Measurements from ENCODE around the gene MFSD11.
A peak's percentile ranks its signal among the peaks of the same experiment; 100 is the strongest.

Gene MFSD11

DNA sequence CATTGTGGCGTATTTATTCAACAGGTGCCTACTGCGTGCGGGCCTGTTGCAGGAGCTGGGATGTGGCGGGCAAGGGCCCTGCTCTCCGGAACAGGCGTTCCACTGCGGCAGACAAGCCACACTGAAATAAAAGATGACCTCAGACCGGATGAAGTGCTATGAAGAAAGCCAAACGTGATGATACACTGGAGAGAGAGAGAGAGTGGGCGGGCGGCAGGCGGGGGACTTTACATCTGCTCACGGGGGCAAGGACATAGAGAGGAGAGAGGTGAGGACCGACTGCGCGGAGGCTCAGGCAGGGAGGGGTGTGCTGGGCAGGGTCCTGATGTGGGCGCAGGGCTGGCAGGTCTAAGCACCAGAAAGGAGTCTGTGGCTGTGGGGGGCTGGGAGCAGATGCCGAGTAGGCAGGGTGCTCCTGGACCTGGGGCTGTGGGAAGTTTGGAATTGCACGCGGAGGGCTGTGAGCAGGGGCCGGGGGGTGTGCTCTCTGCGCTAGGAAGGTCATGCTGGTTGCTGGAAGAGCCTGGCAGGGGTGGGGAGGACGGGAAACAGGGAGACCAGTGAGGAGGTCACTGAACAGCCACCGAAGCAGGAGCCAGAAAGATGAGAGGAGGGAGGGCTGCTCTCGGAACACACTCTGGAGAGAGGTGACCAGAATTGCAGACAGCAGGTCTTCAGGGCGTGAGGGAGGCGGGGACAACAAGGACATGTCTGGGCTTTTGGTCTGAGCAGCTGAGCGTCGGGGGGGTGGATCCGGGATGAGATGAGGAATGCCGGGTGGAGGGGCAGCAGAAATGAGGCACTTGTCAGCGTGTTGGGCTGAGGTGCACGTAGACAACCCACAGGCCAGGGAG, 37.1 kb upstream of the MFSD11 start:
- CTCF ChIA-PET = interaction anchor here (0.9 to 3.8 kb wide), 7 partner anchors 8 to 237 kb away, joined by 3 to 30 read pairs (median 4); no protein-coding TSS in a partner anchor
- TF ChIP-seq, protein P1, sequence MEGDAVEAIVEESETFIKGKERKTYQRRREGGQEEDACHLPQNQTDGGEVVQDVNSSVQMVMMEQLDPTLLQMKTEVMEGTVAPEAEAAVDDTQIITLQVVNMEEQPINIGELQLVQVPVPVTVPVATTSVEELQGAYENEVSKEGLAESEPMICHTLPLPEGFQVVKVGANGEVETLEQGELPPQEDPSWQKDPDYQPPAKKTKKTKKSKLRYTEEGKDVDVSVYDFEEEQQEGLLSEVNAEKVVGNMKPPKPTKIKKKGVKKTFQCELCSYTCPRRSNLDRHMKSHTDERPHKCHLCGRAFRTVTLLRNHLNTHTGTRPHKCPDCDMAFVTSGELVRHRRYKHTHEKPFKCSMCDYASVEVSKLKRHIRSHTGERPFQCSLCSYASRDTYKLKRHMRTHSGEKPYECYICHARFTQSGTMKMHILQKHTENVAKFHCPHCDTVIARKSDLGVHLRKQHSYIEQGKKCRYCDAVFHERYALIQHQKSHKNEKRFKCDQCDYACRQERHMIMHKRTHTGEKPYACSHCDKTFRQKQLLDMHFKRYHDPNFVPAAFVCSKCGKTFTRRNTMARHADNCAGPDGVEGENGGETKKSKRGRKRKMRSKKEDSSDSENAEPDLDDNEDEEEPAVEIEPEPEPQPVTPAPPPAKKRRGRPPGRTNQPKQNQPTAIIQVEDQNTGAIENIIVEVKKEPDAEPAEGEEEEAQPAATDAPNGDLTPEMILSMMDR (IDR thresholded peaks at IDR 0.05; ENCODE audit: insufficient read depth, low read length, missing control alignments) = no peak
- POLR2A ChIA-PET = interaction anchor here (1.9 kb wide), 1 partner anchor 9 kb away, joined by 8 read pairs; no protein-coding TSS in a partner anchor
- peak overlapping the region; percentile 46 for H3K4me3 ChIP-seq (ENCODE audit: low read depth, low read length)
- peak; percentile 56 for DNase-seq (ENCODE audit: low read depth, low spot score)

DNA sequence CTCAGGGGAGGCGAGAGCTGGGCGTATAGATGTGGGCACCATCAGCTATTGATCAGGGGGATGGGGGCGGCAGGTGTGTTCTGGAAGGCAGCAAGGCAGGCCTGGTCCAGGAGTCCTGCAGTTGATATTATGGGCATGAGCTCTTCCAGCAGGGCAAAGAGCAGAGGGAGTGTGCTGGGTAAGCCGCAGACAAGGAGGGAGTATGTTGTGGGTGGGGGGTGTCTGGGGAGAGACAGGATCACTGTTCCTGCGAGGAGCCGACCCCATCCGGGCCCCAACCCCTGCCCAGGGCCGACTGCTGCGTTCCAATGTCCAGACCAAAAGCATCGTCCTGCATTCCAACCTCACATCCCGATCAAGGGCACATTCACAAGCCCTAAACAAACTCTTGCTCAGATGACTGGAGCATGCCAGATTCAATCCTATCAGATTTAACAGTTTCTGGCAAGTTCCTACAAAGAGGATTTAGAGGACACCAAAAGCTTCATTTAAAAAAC, 36.4 kb upstream of the MFSD11 start:
- TF ChIP-seq, protein P1 (IDR thresholded peaks at IDR 0.05; ENCODE audit: insufficient read depth, low read length, missing control alignments) = no peak
- H3K4me3 ChIP-seq (ENCODE audit: low read depth, low read length) = peak overlapping the region; percentile 46; the same call in 1 of the 2 replicates
- ChIA-PET CTCF (interaction anchor here (0.9 to 3.8 kb wide), 7 partner anchors 9 to 237 kb away, joined by 3 to 30 read pairs (median 4); no protein-coding TSS in a partner anchor), POLR2A (interaction anchor here (1.9 kb wide), 1 partner anchor 8 kb away, joined by 8 read pairs; no protein-coding TSS in a partner anchor)
- DNase-seq (ENCODE audit: low read depth, low spot score) = no peak

DNA sequence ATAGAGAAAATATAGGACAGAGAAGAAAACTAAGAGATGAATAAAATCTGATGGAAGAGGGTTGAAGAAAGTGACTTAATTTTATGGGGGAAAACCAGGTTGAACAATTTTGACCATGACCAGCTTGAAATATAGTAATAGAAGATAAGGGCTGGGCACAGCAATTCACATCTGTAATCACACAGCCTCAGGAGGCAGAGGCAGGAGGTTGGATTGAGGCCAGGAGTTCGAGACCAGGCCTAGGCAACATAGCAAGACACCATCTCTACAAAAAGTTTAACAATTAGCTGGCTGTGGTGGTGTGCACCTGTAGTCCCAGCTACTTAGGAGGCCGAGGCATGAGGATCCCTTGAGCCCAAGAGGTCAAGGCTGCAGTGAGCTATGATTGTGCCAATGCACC, 35.8 kb upstream of the MFSD11 start:
- DNase-seq (ENCODE audit: low read depth, low spot score) = no peak
- ChIA-PET CTCF (interaction anchor here (0.9 to 3.8 kb wide), 7 partner anchors 9 to 238 kb away, joined by 3 to 30 read pairs (median 4); no protein-coding TSS in a partner anchor), POLR2A (interaction anchor here (1.9 kb wide), 1 partner anchor 8 kb away, joined by 8 read pairs; no protein-coding TSS in a partner anchor)
- TF ChIP-seq, protein P1 (IDR thresholded peaks at IDR 0.05; ENCODE audit: insufficient read depth, low read length, missing control alignments) = no peak
- H3K4me3 ChIP-seq (ENCODE audit: low read depth, low read length) = no peak overlapping the region

DNA sequence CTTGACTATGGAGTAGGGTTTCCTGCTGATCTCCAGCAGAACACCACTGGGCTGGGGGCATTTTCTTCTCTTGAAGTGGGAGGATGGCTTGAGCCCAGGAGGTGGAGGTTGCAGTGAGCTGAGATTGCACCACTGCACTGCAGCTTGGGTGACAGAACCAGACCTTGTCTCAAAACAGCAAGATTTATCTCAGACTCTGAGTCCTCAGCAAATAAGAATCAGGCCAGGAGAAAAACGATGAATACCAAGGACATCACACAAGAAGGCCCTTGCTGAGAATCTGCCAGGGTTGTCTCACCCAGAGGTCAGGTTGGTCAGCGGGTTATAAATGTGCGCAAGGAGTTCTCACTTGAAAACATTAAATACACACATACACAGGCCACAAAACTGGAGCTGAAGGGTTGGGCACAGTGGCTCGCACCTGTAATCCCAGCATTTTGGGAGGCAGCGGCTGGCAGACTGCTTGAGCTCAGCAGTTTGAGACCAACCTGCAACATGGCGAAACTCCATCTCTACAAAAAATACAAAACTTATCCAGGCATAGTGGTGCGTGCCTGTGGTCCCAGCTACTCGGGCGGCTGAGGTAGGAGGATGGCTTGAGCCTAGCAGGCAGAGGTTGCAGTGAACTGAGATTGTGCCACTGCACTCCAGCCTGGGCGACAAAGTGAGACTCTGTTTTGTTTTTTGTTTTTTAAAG, 34.8 kb upstream of the MFSD11 start:
- no peak for DNase-seq (ENCODE audit: low read depth, low spot score)
- ChIA-PET POLR2A (interaction anchor here (1.1 kb wide), 1 partner anchor 13 kb away, joined by 3 read pairs; no protein-coding TSS in a partner anchor), CTCF (interaction anchor here (3.8 kb wide), 1 partner anchor 11 kb away, joined by 30 read pairs; no protein-coding TSS in a partner anchor)
- TF ChIP-seq, protein P1 (IDR thresholded peaks at IDR 0.05; ENCODE audit: insufficient read depth, low read length, missing control alignments) = no peak
- H3K4me3 ChIP-seq (ENCODE audit: low read depth, low read length) = no peak overlapping the region

DNA sequence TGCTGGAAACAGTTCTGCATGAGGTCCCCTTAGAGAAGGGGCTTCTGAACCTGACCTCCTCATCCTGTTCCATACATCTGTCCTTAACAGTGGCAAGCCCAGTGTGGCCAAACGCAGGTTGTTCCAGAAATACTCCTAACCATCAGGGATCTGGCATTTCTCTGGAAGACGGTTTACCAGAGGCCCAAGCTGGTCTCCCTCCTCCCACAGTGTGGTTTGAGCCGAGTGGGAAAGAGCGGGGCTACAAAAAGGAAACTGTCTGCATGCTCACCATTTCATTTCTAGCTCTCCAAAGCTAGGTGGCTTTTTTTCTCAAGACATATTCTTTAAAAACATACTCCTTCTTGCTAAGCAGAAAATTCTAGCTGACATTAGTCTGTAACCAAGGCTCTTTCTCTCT, 33.1 kb upstream of the MFSD11 start:
- no peak overlapping the region for H3K4me3 ChIP-seq (ENCODE audit: low read depth, low read length)
- ChIA-PET CTCF (no interaction called here), POLR2A (no interaction called here)
- no peak for DNase-seq (ENCODE audit: low read depth, low spot score)
- TF ChIP-seq, protein P1 (IDR thresholded peaks at IDR 0.05; ENCODE audit: insufficient read depth, low read length, missing control alignments) = no peak
